Liver (tissue), 9 donors: ENCODE results near the gene DCLK2. TPM values are rescaled to one million over a fixed set of nuclear protein-coding genes. Genes with fewer than 3 reads are reported as not detected.

ENCODE experiments used
- DNase-seq: peaks from one replicate; pipeline ENCODE4 v3.0.0-alpha.2; 2017; ENCODE audit warnings: low spot score
- H3K27ac ChIP-seq, 2 donors: one replicate each; pipeline ENCODE4 v1.7.0; 2013; ENCODE audit warnings: inconsistent platforms in 2 of 2, low read length in 2 of 2, control low read depth in 1 of 2, low read depth in 1 of 2, mild to moderate bottlenecking in 1 of 2
- H3K27me3 ChIP-seq, 4 donors: one replicate each; pipeline versions ENCODE4 v1.6.1 to v1.7.0; 2013; ENCODE audit warnings: low read length in 3 of 4, inconsistent platforms in 1 of 4, mild to moderate bottlenecking in 1 of 4, moderate library complexity in 1 of 4; ENCODE audit not compliant: control insufficient read depth in 4 of 4, insufficient read depth in 4 of 4
- H3K36me3 ChIP-seq, 4 donors: one replicate each; pipeline versions ENCODE4 v1.6.1 to v1.7.0; 2013; ENCODE audit warnings: low read length in 3 of 4, mild to moderate bottlenecking in 3 of 4, low read depth in 1 of 4, moderate library complexity in 1 of 4; ENCODE audit not compliant: control insufficient read depth in 4 of 4, insufficient read depth in 3 of 4
- H3K4me1 ChIP-seq, 4 donors: one replicate each; pipeline versions ENCODE4 v1.6.1 to v1.7.0; 2013; ENCODE audit warnings: low read length in 3 of 4, mild to moderate bottlenecking in 3 of 4, moderate library complexity in 1 of 4; ENCODE audit not compliant: control insufficient read depth in 4 of 4, insufficient read depth in 4 of 4
- H3K4me3 ChIP-seq, 3 donors: one replicate each; pipeline versions ENCODE4 v1.6.1 to v1.7.0; 2013; ENCODE audit warnings: low read length in 3 of 3, control low read depth in 1 of 3, low read depth in 1 of 3, mild to moderate bottlenecking in 1 of 3
- H3K9ac ChIP-seq, 2 donors: one replicate each; pipeline ENCODE4 v1.7.0; 2013; ENCODE audit warnings: low read length in 2 of 2, mild to moderate bottlenecking in 2 of 2, moderate library complexity in 2 of 2, control low read depth in 1 of 2, low read depth in 1 of 2
- H3K9me3 ChIP-seq, 4 donors: one replicate each; pipeline versions ENCODE4 v1.6.1 to v1.7.0; 2013; ENCODE audit warnings: low read length in 3 of 4; ENCODE audit not compliant: control insufficient read depth in 4 of 4
- EGR1 ChIP-seq, 2 donors: IDR thresholded peaks; 2 replicates each; pipeline ENCODE4 v1.6.1; 2016 to 2018; ENCODE audit warnings: antibody characterized with exemption in 2 of 2, low read depth in 2 of 2
- FOXA1 ChIP-seq: IDR thresholded peaks from 2 replicates; pipeline ENCODE4 v1.6.1; 2016; ENCODE audit warnings: antibody characterized with exemption
- FOXA2 ChIP-seq: IDR thresholded peaks from 2 replicates; pipeline ENCODE4 v1.6.1; 2016; ENCODE audit warnings: antibody characterized with exemption
- GABPA ChIP-seq, 2 donors: IDR thresholded peaks in 1 of 2; conservative IDR thresholded peaks in 1 of 2; 2 replicates each; pipeline ENCODE4 v1.6.1; 2016; ENCODE audit warnings: antibody characterized with exemption in 2 of 2, mild to moderate bottlenecking in 1 of 2, moderate library complexity in 1 of 2
- HNF4A ChIP-seq, 2 donors: conservative IDR thresholded peaks; 2 replicates each; pipeline ENCODE4 v1.6.1; 2016; ENCODE audit warnings: antibody characterized with exemption in 2 of 2, mild to moderate bottlenecking in 2 of 2
- HNF4G ChIP-seq: IDR thresholded peaks from 2 replicates; pipeline ENCODE4 v1.6.1; 2016; ENCODE audit warnings: antibody characterized with exemption
- JUND ChIP-seq, 2 donors: IDR thresholded peaks; 2 replicates each; pipeline ENCODE4 v1.6.1; 2016; ENCODE audit warnings: antibody characterized with exemption in 2 of 2
- NR2F2 ChIP-seq: IDR thresholded peaks from 2 replicates; pipeline ENCODE4 v1.6.1; 2016; ENCODE audit warnings: antibody characterized with exemption
- RXRA ChIP-seq, 2 donors: IDR thresholded peaks; 2 replicates each; pipeline ENCODE4 v1.6.1; 2017 to 2018; ENCODE audit warnings: antibody characterized with exemption in 2 of 2, mild to moderate bottlenecking in 1 of 2
- TAF1 ChIP-seq: conservative IDR thresholded peaks from 2 replicates; pipeline ENCODE4 v1.6.1; 2016; ENCODE audit warnings: antibody characterized with exemption, mild to moderate bottlenecking
- YY1 ChIP-seq: IDR thresholded peaks from 2 replicates; pipeline ENCODE4 v1.6.1; 2016; ENCODE audit warnings: antibody characterized with exemption, mild to moderate bottlenecking
- WGBS: extraction: QIAGEN DNeasy Blood & Tissue Kit; methylation state at CpG from one replicate; pipeline ENCODE4 v1.1.7; 2013; 5-methylcytosine and 5-hydroxymethylcytosine counted together
- polyA plus RNA-seq, 2 donors: library from polyadenylated mRNA; stranded (reverse) in 1 of 2; unstranded in 1 of 2; fragments of 200-250 nt in 1 of 2; fragments of >200 nt in 1 of 2; fragmentation: Nextera tagmentation in 1 of 2; extraction: Ambion mirVana in 1 of 2; gene quantifications; one replicate each; pipeline versions ENCODE4 v1.2.1 to v1.2.3, GENCODE V29; 2013 to 2015
- total RNA-seq, 2 donors: library from RNA; depleted of rRNA; stranded (reverse); fragments of >200 nt; gene quantifications; one replicate each; pipeline ENCODE4 v1.2.3, GENCODE V29; 2014
- TF ChIP-seq, protein P1 (sequence below): IDR thresholded peaks from 2 replicates; pipeline ENCODE4 v1.6.1; 2016; ENCODE audit warnings: antibody characterized with exemption
- TF ChIP-seq, protein P2 (sequence below): IDR thresholded peaks from 2 replicates; pipeline ENCODE4 v1.6.1; 2016; ENCODE audit warnings: antibody characterized with exemption
- TF ChIP-seq, protein P3 (sequence below): fragments of 150-350 bp; IDR thresholded peaks from 2 replicates; pipeline ENCODE4 v1.5.1; 2017; ENCODE audit warnings: improper control_type of control experiment, low read depth, low read length; ENCODE audit not compliant: missing input control
- TF ChIP-seq, protein P4 (sequence below): IDR thresholded peaks from 2 replicates; pipeline ENCODE4 v1.6.1; 2016; ENCODE audit warnings: antibody characterized with exemption, mild to moderate bottlenecking
- donor health status: healthy.
- donor health status: healthy.
- donor health status: healthy.
- donor health status: healthy.
- donor health status: healthy.

Gene DCLK2
- total and polyA plus RNA-seq, 4 donors, result 0.14 to 1.7 (median 0.50) TPM

DNA sequence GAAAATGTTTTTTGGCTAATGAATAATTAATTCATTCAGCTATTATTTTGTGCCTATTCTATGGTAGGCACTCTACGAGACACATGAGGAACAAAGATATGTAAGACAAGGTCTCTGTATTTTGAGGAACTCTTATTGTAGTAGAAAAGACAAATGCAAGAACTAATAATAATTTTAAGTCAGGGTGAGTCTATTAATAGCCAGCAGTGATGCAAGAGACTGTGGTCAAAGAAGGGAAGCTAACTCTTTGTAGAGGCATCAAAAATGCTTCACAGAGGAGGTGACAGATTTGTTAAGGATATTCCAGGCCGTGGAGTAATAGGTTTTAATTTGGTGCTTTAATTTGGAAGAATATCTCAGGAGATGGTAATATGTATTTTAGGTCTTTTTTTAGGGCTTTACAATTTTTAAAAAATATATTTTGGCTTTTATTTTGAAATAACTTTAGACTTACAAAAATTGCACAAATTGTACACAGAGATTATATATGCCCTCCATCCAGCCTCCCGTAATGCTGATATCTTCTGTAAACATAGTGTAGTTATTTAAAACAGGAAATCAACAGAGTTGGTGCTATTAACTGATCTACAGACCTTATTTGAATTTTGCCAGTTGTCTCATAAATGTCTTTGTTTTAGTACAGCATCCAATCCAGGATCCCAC lies 48.1 kb downstream of the DCLK2 start (continued):
- no peak for TF ChIP-seq GABPA (IDR thresholded peaks at IDR 0.05 in 1 of 2, conservative IDR thresholded peaks at IDR 0.05 in 1 of 2)
- no peak for TF ChIP-seq HNF4G
- TF ChIP-seq, protein P1, sequence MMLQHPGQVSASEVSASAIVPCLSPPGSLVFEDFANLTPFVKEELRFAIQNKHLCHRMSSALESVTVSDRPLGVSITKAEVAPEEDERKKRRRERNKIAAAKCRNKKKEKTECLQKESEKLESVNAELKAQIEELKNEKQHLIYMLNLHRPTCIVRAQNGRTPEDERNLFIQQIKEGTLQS, result no peak
- no peak for TF ChIP-seq RXRA (IDR thresholded peaks at IDR 0.05)
- TF ChIP-seq NR2F2, result no peak
- no peak for TF ChIP-seq EGR1 (IDR thresholded peaks at IDR 0.05; ENCODE audit: low read depth in 2 of 2)
- TF ChIP-seq, protein P2, sequence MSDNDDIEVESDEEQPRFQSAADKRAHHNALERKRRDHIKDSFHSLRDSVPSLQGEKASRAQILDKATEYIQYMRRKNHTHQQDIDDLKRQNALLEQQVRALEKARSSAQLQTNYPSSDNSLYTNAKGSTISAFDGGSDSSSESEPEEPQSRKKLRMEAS, result no peak
- no peak for TF ChIP-seq HNF4A (conservative IDR thresholded peaks at IDR 0.05)
- no peak for TF ChIP-seq YY1
- no peak for TF ChIP-seq TAF1

DNA sequence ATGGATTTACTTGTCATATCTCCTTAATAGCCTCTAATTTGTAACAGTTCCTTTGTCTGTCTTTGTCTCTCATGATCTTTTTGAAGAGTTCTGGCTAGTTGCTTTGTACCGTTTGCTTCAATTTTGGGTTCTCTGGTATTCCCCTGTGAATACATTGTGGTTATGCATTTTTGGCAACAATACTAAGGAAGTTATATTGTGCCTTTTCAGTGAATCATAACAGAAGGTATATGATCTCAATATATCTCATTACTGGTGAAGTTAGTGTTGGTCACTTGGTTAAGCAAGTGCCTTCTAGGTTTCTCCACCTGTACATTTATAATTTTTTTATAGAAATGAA lies 48.6 kb downstream of the DCLK2 start:
- Histone ChIP-seq H3K36me3 (no peaks in the 10 kb centered on the region), H3K9ac (no peak overlapping the region), H3K4me1 (no peaks in the 10 kb centered on the region), H3K9me3 (peaks cover 0 to 4% (median 0%) of the 10 kb centered on the region in 4 donors), H3K4me3 (no peak overlapping the region), H3K27me3 (peaks cover 0 to 2% (median 0%) of the 10 kb centered on the region in 4 donors), H3K27ac (no peak overlapping the region)
- DNase-seq, result no peak
- 68% methylated on average over 1 of the region's 1 CpG for WGBS
- TF ChIP-seq EGR1 (IDR thresholded peaks at IDR 0.05; ENCODE audit: low read depth in 2 of 2), result no peak
- TF ChIP-seq FOXA2, result no peak
- no peak for TF ChIP-seq FOXA1
- TF ChIP-seq, protein P3, sequence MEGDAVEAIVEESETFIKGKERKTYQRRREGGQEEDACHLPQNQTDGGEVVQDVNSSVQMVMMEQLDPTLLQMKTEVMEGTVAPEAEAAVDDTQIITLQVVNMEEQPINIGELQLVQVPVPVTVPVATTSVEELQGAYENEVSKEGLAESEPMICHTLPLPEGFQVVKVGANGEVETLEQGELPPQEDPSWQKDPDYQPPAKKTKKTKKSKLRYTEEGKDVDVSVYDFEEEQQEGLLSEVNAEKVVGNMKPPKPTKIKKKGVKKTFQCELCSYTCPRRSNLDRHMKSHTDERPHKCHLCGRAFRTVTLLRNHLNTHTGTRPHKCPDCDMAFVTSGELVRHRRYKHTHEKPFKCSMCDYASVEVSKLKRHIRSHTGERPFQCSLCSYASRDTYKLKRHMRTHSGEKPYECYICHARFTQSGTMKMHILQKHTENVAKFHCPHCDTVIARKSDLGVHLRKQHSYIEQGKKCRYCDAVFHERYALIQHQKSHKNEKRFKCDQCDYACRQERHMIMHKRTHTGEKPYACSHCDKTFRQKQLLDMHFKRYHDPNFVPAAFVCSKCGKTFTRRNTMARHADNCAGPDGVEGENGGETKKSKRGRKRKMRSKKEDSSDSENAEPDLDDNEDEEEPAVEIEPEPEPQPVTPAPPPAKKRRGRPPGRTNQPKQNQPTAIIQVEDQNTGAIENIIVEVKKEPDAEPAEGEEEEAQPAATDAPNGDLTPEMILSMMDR, result no peak

DNA sequence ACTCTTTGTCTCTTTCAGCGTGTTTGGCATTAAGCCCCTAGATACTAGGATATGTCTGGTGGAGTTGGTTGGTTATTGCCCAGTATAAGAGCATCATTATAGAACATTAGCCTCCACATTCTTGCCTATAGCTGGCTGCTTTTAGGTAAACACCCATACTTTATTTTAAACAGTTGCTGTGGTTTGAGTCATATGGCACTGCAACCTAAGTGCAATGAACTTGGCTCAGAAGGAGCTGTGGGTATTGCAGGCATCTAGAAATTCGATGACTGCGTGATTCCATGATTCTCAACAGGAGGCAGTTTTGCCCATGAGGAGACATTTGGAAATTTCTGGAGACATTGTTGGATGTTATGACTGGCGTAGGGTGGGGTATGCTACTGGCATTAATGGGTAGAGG lies 49.5 kb downstream of the DCLK2 start:
- no peak for TF ChIP-seq GABPA (IDR thresholded peaks at IDR 0.05 in 1 of 2, conservative IDR thresholded peaks at IDR 0.05 in 1 of 2)
- no peak for TF ChIP-seq EGR1 (IDR thresholded peaks at IDR 0.05; ENCODE audit: low read depth in 2 of 2)
- TF ChIP-seq FOXA2, result no peak
- TF ChIP-seq RXRA (IDR thresholded peaks at IDR 0.05), result no peak
- no peak for TF ChIP-seq JUND (IDR thresholded peaks at IDR 0.05)
- no peak for TF ChIP-seq HNF4G
- no peak for TF ChIP-seq YY1
- TF ChIP-seq, protein P2, result no peak
- TF ChIP-seq, protein P4, sequence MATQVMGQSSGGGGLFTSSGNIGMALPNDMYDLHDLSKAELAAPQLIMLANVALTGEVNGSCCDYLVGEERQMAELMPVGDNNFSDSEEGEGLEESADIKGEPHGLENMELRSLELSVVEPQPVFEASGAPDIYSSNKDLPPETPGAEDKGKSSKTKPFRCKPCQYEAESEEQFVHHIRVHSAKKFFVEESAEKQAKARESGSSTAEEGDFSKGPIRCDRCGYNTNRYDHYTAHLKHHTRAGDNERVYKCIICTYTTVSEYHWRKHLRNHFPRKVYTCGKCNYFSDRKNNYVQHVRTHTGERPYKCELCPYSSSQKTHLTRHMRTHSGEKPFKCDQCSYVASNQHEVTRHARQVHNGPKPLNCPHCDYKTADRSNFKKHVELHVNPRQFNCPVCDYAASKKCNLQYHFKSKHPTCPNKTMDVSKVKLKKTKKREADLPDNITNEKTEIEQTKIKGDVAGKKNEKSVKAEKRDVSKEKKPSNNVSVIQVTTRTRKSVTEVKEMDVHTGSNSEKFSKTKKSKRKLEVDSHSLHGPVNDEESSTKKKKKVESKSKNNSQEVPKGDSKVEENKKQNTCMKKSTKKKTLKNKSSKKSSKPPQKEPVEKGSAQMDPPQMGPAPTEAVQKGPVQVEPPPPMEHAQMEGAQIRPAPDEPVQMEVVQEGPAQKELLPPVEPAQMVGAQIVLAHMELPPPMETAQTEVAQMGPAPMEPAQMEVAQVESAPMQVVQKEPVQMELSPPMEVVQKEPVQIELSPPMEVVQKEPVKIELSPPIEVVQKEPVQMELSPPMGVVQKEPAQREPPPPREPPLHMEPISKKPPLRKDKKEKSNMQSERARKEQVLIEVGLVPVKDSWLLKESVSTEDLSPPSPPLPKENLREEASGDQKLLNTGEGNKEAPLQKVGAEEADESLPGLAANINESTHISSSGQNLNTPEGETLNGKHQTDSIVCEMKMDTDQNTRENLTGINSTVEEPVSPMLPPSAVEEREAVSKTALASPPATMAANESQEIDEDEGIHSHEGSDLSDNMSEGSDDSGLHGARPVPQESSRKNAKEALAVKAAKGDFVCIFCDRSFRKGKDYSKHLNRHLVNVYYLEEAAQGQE, result no peak
- TF ChIP-seq FOXA1, result no peak
- no peak overlapping the region for H3K27ac ChIP-seq
- H3K9me3 ChIP-seq, result peaks cover 0 to 6% (median 0%) of the 10 kb centered on the region in 4 donors
- WGBS, result 90% methylated on average over 4 of the region's 4 CpGs
- no peak overlapping the region for H3K9ac ChIP-seq
- no peaks in the 10 kb centered on the region for H3K36me3 ChIP-seq
- peaks cover 0 to 3% (median 0%) of the 10 kb centered on the region in 4 donors for H3K27me3 ChIP-seq
- no peaks in the 10 kb centered on the region for H3K4me1 ChIP-seq
- no peak for DNase-seq
- H3K4me3 ChIP-seq, result no peak overlapping the region
